Suprapubic skin (tissue), 3 donors: Measurements from ENCODE around the gene CAMTA1.

ENCODE experiments used
- POLR2A ChIP-seq, 2 donors: fragments of 450-650 bp; IDR thresholded peaks; one replicate each; pipeline ENCODE4 v1.6.1; 2017; ENCODE audit warnings: antibody characterized with exemption in 2 of 2, mild to moderate bottlenecking in 2 of 2, moderate library complexity in 2 of 2
- TF ChIP-seq, protein P1 (sequence below), 2 donors: fragments of 200-600 bp in 1 of 2; fragments of 450-650 bp in 1 of 2; sonication (generic) in 1 of 2; IDR thresholded peaks; one replicate each; pipeline ENCODE4 v1.5.1; 2016 to 2019; ENCODE audit warnings: antibody characterized with exemption in 2 of 2, mild to moderate bottlenecking in 1 of 2, moderate library complexity in 1 of 2

DNA sequence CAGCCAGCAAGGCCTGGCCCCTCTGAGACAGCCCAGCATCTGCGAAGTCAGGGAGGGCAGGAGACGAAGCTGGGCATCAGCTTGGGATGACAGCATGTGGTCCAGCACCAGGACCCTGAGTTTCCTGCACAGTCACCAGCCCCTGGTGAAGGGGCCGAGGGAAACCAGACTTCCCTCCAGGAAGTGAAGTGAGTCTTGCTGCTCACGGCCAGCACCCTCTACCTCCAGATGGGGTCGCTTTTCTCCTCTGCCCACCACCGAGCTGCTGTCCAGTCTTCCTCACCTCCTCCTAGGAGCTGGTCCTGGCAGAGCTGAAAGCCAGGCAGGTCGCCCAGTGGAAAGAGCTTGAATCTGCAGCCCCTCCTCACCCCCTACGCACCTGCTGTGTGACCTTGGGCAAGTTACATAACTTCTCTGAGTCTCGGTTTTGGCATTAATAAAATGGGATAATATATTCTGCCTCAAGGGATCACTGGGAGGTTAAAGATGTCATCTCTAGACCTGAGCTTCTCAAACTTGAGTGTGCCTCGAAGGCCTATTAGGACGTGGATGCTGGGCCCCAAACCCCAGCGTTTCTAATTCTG lies 867.4 kb downstream of the CAMTA1 start:
- TF ChIP-seq, protein P1, sequence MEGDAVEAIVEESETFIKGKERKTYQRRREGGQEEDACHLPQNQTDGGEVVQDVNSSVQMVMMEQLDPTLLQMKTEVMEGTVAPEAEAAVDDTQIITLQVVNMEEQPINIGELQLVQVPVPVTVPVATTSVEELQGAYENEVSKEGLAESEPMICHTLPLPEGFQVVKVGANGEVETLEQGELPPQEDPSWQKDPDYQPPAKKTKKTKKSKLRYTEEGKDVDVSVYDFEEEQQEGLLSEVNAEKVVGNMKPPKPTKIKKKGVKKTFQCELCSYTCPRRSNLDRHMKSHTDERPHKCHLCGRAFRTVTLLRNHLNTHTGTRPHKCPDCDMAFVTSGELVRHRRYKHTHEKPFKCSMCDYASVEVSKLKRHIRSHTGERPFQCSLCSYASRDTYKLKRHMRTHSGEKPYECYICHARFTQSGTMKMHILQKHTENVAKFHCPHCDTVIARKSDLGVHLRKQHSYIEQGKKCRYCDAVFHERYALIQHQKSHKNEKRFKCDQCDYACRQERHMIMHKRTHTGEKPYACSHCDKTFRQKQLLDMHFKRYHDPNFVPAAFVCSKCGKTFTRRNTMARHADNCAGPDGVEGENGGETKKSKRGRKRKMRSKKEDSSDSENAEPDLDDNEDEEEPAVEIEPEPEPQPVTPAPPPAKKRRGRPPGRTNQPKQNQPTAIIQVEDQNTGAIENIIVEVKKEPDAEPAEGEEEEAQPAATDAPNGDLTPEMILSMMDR (IDR thresholded peaks at IDR 0.05), result no peak
- TF ChIP-seq POLR2A (IDR thresholded peaks at IDR 0.05), result no peak
